ENCODE results near the gene CST4.
A peak's percentile ranks its signal among the peaks of the same experiment; 100 is the strongest.

CST4 gene

DNA sequence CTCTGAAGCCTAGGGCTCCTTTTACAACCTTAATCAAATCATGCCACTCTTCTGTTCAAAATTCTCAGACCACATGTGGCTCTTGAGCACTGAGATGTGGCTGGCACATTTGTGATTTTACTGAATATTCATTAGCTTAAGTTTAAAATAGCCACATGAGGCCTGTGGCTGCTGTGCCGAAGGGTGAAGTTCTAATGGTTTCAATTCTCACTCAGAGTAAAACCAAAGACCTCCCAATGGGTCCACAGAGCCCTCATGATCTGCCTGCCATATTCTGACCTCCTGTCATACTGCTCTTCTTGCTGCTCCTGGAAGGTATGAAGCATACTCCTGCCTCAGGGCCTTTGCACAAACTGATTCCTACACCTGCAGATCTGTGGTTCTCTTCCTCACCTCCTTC is 43.3 kb downstream of the CST4 start:
- no peak for DNase-seq (ENCODE audit: low read depth)
- TF ChIP-seq, protein P1, sequence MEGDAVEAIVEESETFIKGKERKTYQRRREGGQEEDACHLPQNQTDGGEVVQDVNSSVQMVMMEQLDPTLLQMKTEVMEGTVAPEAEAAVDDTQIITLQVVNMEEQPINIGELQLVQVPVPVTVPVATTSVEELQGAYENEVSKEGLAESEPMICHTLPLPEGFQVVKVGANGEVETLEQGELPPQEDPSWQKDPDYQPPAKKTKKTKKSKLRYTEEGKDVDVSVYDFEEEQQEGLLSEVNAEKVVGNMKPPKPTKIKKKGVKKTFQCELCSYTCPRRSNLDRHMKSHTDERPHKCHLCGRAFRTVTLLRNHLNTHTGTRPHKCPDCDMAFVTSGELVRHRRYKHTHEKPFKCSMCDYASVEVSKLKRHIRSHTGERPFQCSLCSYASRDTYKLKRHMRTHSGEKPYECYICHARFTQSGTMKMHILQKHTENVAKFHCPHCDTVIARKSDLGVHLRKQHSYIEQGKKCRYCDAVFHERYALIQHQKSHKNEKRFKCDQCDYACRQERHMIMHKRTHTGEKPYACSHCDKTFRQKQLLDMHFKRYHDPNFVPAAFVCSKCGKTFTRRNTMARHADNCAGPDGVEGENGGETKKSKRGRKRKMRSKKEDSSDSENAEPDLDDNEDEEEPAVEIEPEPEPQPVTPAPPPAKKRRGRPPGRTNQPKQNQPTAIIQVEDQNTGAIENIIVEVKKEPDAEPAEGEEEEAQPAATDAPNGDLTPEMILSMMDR (conservative IDR thresholded peaks at IDR 0.05; ENCODE audit: low read depth, low read length): no peak

GRCh38 chr20:23644164-23644563 is 44.7 kb downstream of the CST4 start:
- no peak overlapping the region for H3K4me3 ChIP-seq (ENCODE audit: low read depth, low read length)
- no peak for DNase-seq (ENCODE audit: low read depth)
- TF ChIP-seq, protein P1 (conservative IDR thresholded peaks at IDR 0.05; ENCODE audit: low read depth, low read length): no peak

More for the DNA sequence above, 43.3 kb downstream of the CST4 start:
- H3K4me3 ChIP-seq (ENCODE audit: low read depth, low read length): no peak overlapping the region

DNA sequence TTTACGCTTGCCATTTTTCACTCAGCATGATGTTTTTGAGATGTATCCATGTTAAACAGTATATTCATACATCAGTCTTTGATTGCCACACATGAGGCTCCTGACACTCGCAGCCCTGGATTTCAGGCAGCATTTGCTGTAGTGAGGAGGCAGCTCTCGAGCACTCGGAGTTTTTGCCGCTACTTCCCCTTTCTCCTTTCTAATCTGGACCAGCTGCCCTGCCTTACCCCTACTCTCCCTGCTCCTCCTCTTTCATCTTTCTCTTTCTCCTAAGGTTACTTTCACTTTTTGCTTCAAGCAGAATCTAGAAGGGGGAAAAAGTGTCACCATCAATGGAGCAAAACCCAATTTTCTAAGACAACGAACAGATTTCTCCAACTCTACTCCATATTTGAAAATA is 45.2 kb downstream of the CST4 start:
- TF ChIP-seq, protein P1 (conservative IDR thresholded peaks at IDR 0.05; ENCODE audit: low read depth, low read length): no peak
- DNase-seq (ENCODE audit: low read depth): no peak
- no peak overlapping the region for H3K4me3 ChIP-seq (ENCODE audit: low read depth, low read length)

DNA sequence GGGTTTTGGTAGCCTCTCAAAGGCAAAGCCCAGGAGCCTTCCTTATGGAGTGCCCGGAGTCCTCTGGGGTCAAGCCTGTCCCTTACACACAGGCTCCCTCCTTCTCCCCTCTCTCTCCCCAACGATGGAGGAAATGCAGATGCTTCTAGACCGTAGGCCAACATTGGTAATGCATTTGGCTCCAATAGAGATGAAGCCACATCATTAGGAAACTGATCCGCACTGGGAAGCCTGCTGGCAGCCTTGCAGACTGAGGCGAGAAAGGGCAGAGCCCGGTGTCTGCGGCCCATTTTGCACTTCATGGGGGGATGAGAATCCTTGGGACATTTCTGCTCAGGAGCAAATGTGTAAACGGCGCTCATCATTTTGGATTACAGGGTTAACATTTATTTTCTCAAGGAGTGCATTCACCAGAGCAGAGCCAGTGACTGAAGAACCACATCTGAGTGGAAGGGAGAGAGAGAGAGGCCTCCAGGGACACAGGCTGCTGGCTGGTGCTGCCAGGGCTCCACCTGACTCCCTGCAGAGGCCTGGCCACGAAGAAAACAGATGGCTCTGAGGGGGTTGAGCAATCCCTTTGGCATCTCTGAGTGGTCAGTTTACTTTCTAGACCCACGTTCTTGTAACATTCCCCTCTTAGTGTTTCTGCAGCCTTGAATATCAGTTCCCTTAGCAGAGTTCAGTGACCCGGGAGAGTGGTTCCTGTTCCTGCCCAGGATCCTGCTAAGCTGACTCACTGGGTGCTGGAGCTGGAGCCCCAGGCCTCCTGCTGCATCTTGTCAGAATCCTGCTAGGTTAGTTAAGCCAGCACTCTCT is 46.7 kb downstream of the CST4 start:
- TF ChIP-seq, protein P1 (conservative IDR thresholded peaks at IDR 0.05; ENCODE audit: low read depth, low read length): no peak
- DNase-seq (ENCODE audit: low read depth): peak; percentile 81
- H3K4me3 ChIP-seq (ENCODE audit: low read depth, low read length): no peak overlapping the region

- no peak for DNase-seq (ENCODE audit: low read depth)
- H3K4me3 ChIP-seq (ENCODE audit: low read depth, low read length): no peak overlapping the region
- TF ChIP-seq, protein P1 (conservative IDR thresholded peaks at IDR 0.05; ENCODE audit: low read depth, low read length): no peak
These were observed 47.9 kb downstream of the CST4 start for GRCh38 chr20:23640671-23641667.

- no peak for DNase-seq (ENCODE audit: low read depth)
- TF ChIP-seq, protein P1 (conservative IDR thresholded peaks at IDR 0.05; ENCODE audit: low read depth, low read length): no peak
- no peak overlapping the region for H3K4me3 ChIP-seq (ENCODE audit: low read depth, low read length)
These were observed 48.7 kb downstream of the CST4 start for GRCh38 chr20:23640018-23640601.

All from choroid plexus epithelial cell (primary cell).